Measurements from ENCODE around the gene NEK1. TPM values are rescaled to one million over a fixed set of nuclear protein-coding genes. Genes with fewer than 3 reads are reported as not detected.
"Not testable (repeated sequence)": the region's sequence is repeated elsewhere in the genome, so short reads cannot be mapped to it uniquely, and the experiment has no call there.

NEK1 gene
- polyA plus RNA-seq, 4 donors, result 2.7 to 8.1 (median 3.6) TPM

DNA sequence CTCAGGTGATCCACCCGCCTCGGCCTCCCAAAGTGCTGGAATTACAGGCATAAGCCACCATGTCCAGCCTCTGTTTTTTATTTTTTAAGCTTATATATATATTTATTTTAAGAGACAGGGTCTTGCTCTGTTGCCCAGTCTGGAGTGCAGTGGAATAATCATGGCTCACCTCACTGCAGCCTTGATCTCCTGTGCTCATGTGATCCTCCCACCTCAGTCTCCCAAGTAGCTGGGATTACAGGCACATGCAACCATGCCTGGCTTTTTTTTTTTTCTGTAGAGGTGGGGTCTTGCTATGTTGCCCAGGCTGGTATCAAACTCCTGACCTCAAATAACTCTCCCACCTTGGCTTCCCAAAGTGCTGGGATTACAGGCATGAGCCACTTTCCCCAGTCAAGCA is 184.7 kb downstream of the NEK1 start:
- H3K9me3 ChIP-seq (ENCODE audit: control insufficient read depth in 2 of 2, insufficient read depth in 1 of 2, low read depth in 1 of 2, low read length in 1 of 2); H3K27me3 ChIP-seq (ENCODE audit: control insufficient read depth in 3 of 3, insufficient read depth in 3 of 3, low read length in 3 of 3); H3K27ac ChIP-seq (ENCODE audit: low read depth in 1 of 3, low read length in 2 of 3); FAIRE-seq; H3K36me3 ChIP-seq (ENCODE audit: control insufficient read depth in 3 of 3, insufficient read depth in 2 of 3, low read depth in 1 of 3, low read length in 3 of 3); H3K4me3 ChIP-seq (ENCODE audit: low read depth in 1 of 3, low read length in 3 of 3); H3K4me1 ChIP-seq (ENCODE audit: control insufficient read depth in 3 of 3, insufficient read depth in 2 of 3, low read depth in 1 of 3, low read length in 2 of 3); DNase-seq: not testable (repeated sequence)
- WGBS, 3 donors, result 95 to 100% (median 96%) methylated on average over 2 of the region's 2 CpGs

DNA sequence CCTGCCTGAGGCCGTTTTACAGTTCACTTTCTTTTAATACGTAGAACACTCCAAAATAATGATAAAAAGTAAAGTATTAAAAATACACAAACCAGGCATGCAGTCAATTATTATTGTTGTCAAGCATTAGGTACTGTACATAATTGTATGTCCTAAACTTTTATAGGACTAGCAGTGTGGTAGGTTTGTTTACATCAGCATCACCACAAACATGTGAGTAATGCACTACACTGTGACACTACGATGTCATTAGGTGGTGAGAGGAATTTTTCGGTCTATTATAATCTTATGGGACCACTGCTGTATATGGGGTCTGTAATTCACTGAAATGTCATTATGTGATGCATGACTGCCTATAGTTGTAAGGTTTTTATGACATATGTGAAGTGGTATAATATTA is 192.1 kb downstream of the NEK1 start:
- Histone ChIP-seq H3K27ac (ENCODE audit: low read depth in 1 of 3, low read length in 2 of 3) (no peak overlapping the region), H3K4me1 (ENCODE audit: control insufficient read depth in 3 of 3, insufficient read depth in 2 of 3, low read depth in 1 of 3, low read length in 2 of 3) (no peaks in the 10 kb centered on the region), H3K27me3 (ENCODE audit: control insufficient read depth in 3 of 3, insufficient read depth in 3 of 3, low read length in 3 of 3) (no peaks in the 10 kb centered on the region), H3K36me3 (ENCODE audit: control insufficient read depth in 3 of 3, insufficient read depth in 2 of 3, low read depth in 1 of 3, low read length in 3 of 3) (peaks cover 0 to 5% (median 0%) of the 10 kb centered on the region in 3 donors), H3K9me3 (ENCODE audit: control insufficient read depth in 2 of 2, insufficient read depth in 1 of 2, low read depth in 1 of 2, low read length in 1 of 2) (no peaks in the 10 kb centered on the region), H3K4me3 (ENCODE audit: low read depth in 1 of 3, low read length in 3 of 3) (no peak overlapping the region)
- no peak for FAIRE-seq
- DNase-seq, result no peak
- 93 to 95% (median 94%) methylated on average over 4 of the region's 4 CpGs for WGBS, 3 donors

DNA sequence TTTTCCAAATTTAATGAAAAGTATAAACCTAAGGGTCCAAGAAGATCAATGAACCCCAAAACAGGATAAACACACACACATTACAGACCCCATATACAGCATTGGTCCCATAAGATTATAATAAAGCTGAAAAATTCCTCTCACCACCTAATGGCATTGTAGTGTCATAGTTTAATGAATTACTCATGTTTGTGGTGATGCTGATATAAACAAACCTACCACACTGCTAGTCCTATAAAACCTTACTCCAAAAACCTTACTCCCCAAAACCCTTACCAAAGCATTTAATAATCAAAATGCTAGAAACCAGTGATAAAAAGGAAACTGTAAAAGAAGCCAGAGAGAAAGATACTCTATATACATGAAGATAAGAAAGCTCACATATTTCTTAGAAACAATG is 193.5 kb downstream of the NEK1 start:
- DNase-seq (no peak), FAIRE-seq (no peak)
- H3K9me3 ChIP-seq (ENCODE audit: control insufficient read depth in 2 of 2, insufficient read depth in 1 of 2, low read depth in 1 of 2, low read length in 1 of 2), result no peaks in the 10 kb centered on the region
- H3K36me3 ChIP-seq (ENCODE audit: control insufficient read depth in 3 of 3, insufficient read depth in 2 of 3, low read depth in 1 of 3, low read length in 3 of 3), result no peaks in the 10 kb centered on the region
- no peaks in the 10 kb centered on the region for H3K4me1 ChIP-seq (ENCODE audit: control insufficient read depth in 3 of 3, insufficient read depth in 2 of 3, low read depth in 1 of 3, low read length in 2 of 3)
- H3K27me3 ChIP-seq (ENCODE audit: control insufficient read depth in 3 of 3, insufficient read depth in 3 of 3, low read length in 3 of 3), result no peaks in the 10 kb centered on the region
- H3K27ac ChIP-seq (ENCODE audit: low read depth in 1 of 3, low read length in 2 of 3), result no peak overlapping the region
- H3K4me3 ChIP-seq (ENCODE audit: low read depth in 1 of 3, low read length in 3 of 3), result no peak overlapping the region

GRCh38 chr4:169417629-169418282 is 194.6 kb downstream of the NEK1 start:
- Histone ChIP-seq H3K27me3 (ENCODE audit: control insufficient read depth in 3 of 3, insufficient read depth in 3 of 3, low read length in 3 of 3) (no peaks in the 10 kb centered on the region), H3K27ac (ENCODE audit: low read depth in 1 of 3, low read length in 2 of 3) (no peak overlapping the region), H3K4me3 (ENCODE audit: low read depth in 1 of 3, low read length in 3 of 3) (no peak overlapping the region), H3K9me3 (ENCODE audit: control insufficient read depth in 2 of 2, insufficient read depth in 1 of 2, low read depth in 1 of 2, low read length in 1 of 2) (no peaks in the 10 kb centered on the region), H3K36me3 (ENCODE audit: control insufficient read depth in 3 of 3, insufficient read depth in 2 of 3, low read depth in 1 of 3, low read length in 3 of 3) (no peaks in the 10 kb centered on the region), H3K4me1 (ENCODE audit: control insufficient read depth in 3 of 3, insufficient read depth in 2 of 3, low read depth in 1 of 3, low read length in 2 of 3) (no peaks in the 10 kb centered on the region)
- DNase-seq, result peak in 1 of 2 donors; percentile 45
- no peak for FAIRE-seq
- WGBS, 3 donors, result 74 to 93% (median 85%) methylated on average over 1 of the region's 1 CpG

- no peaks in the 10 kb centered on the region for H3K9me3 ChIP-seq (ENCODE audit: control insufficient read depth in 2 of 2, insufficient read depth in 1 of 2, low read depth in 1 of 2, low read length in 1 of 2)
- no peak for DNase-seq
- no peak for FAIRE-seq
- H3K4me1 ChIP-seq (ENCODE audit: control insufficient read depth in 3 of 3, insufficient read depth in 2 of 3, low read depth in 1 of 3, low read length in 2 of 3), result no peaks in the 10 kb centered on the region
- no peaks in the 10 kb centered on the region for H3K36me3 ChIP-seq (ENCODE audit: control insufficient read depth in 3 of 3, insufficient read depth in 2 of 3, low read depth in 1 of 3, low read length in 3 of 3)
- H3K4me3 ChIP-seq (ENCODE audit: low read depth in 1 of 3, low read length in 3 of 3), result no peak overlapping the region
- no peaks in the 10 kb centered on the region for H3K27me3 ChIP-seq (ENCODE audit: control insufficient read depth in 3 of 3, insufficient read depth in 3 of 3, low read length in 3 of 3)
- no peak overlapping the region for H3K27ac ChIP-seq (ENCODE audit: low read depth in 1 of 3, low read length in 2 of 3)
Measured at GRCh38 chr4:169416997-169417396, 195.4 kb downstream of the NEK1 start.

GRCh38 chr4:169416461-169416860 is 195.9 kb downstream of the NEK1 start:
- no peak for FAIRE-seq
- Histone ChIP-seq H3K4me3 (ENCODE audit: low read depth in 1 of 3, low read length in 3 of 3) (no peak overlapping the region), H3K4me1 (ENCODE audit: control insufficient read depth in 3 of 3, insufficient read depth in 2 of 3, low read depth in 1 of 3, low read length in 2 of 3) (no peaks in the 10 kb centered on the region), H3K27ac (ENCODE audit: low read depth in 1 of 3, low read length in 2 of 3) (no peak overlapping the region), H3K27me3 (ENCODE audit: control insufficient read depth in 3 of 3, insufficient read depth in 3 of 3, low read length in 3 of 3) (no peaks in the 10 kb centered on the region), H3K36me3 (ENCODE audit: control insufficient read depth in 3 of 3, insufficient read depth in 2 of 3, low read depth in 1 of 3, low read length in 3 of 3) (no peaks in the 10 kb centered on the region), H3K9me3 (ENCODE audit: control insufficient read depth in 2 of 2, insufficient read depth in 1 of 2, low read depth in 1 of 2, low read length in 1 of 2) (no peaks in the 10 kb centered on the region)
- whole genome bisulfite sequencing, 3 donors, result 97 to 98% (median 97%) methylated on average over 4 of the region's 4 CpGs
- DNase-seq, result no peak

- H3K9me3 ChIP-seq (ENCODE audit: control insufficient read depth in 2 of 2, insufficient read depth in 1 of 2, low read depth in 1 of 2, low read length in 1 of 2), result no peaks in the 10 kb centered on the region
- no peak overlapping the region for H3K4me3 ChIP-seq (ENCODE audit: low read depth in 1 of 3, low read length in 3 of 3)
- 97 to 100% (median 100%) methylated on average over 1 of the region's 1 CpG for WGBS, 3 donors
- DNase-seq, result no peak
- no peak for FAIRE-seq
- no peaks in the 10 kb centered on the region for H3K4me1 ChIP-seq (ENCODE audit: control insufficient read depth in 3 of 3, insufficient read depth in 2 of 3, low read depth in 1 of 3, low read length in 2 of 3)
- no peak overlapping the region for H3K27ac ChIP-seq (ENCODE audit: low read depth in 1 of 3, low read length in 2 of 3)
- no peaks in the 10 kb centered on the region for H3K27me3 ChIP-seq (ENCODE audit: control insufficient read depth in 3 of 3, insufficient read depth in 3 of 3, low read length in 3 of 3)
- H3K36me3 ChIP-seq (ENCODE audit: control insufficient read depth in 3 of 3, insufficient read depth in 2 of 3, low read depth in 1 of 3, low read length in 3 of 3), result no peaks in the 10 kb centered on the region
Measured at GRCh38 chr4:169414913-169415312, 197.5 kb downstream of the NEK1 start.

GRCh38 chr4:169412046-169412445 is 200.3 kb downstream of the NEK1 start:
- no peaks in the 10 kb centered on the region for H3K9me3 ChIP-seq (ENCODE audit: control insufficient read depth in 2 of 2, insufficient read depth in 1 of 2, low read depth in 1 of 2, low read length in 1 of 2)
- no peak overlapping the region for H3K27ac ChIP-seq (ENCODE audit: low read depth in 1 of 3, low read length in 2 of 3)
- DNase-seq, result peak; percentile 14 to 19
- no peak for FAIRE-seq
- no peaks in the 10 kb centered on the region for H3K4me1 ChIP-seq (ENCODE audit: control insufficient read depth in 3 of 3, insufficient read depth in 2 of 3, low read depth in 1 of 3, low read length in 2 of 3)
- no peaks in the 10 kb centered on the region for H3K27me3 ChIP-seq (ENCODE audit: control insufficient read depth in 3 of 3, insufficient read depth in 3 of 3, low read length in 3 of 3)
- H3K4me3 ChIP-seq (ENCODE audit: low read depth in 1 of 3, low read length in 3 of 3), result no peak overlapping the region
- no peaks in the 10 kb centered on the region for H3K36me3 ChIP-seq (ENCODE audit: control insufficient read depth in 3 of 3, insufficient read depth in 2 of 3, low read depth in 1 of 3, low read length in 3 of 3)
